GM13976 (cell line): ENCODE data around the gene C5orf63.

Source experiments
- DNase-seq: peaks from one replicate; pipeline ENCODE4 v3.0.0; 2012; ENCODE audit warnings: low spot score
- in situ Hi-C: fragments of 300-500 bp; cut with MboI; formaldehyde crosslinking; loops from one replicate; pipeline ENCODE4 v1.12.0; 2022; ENCODE audit warnings: low sequenced_read_pairs, mixed read lengths, inconsistent platforms; ENCODE audit not compliant: unreplicated experiment
- TF ChIP-seq, protein P1 (sequence below): IDR thresholded peaks from 2 replicates; pipeline ENCODE4 v1.5.1; 2012; ENCODE audit warnings: borderline replicate concordance, mild to moderate bottlenecking; ENCODE audit not compliant: insufficient read depth; ENCODE audit errors: extremely low read depth, missing control alignments, control extremely low read depth

The C5orf63 gene

DNA sequence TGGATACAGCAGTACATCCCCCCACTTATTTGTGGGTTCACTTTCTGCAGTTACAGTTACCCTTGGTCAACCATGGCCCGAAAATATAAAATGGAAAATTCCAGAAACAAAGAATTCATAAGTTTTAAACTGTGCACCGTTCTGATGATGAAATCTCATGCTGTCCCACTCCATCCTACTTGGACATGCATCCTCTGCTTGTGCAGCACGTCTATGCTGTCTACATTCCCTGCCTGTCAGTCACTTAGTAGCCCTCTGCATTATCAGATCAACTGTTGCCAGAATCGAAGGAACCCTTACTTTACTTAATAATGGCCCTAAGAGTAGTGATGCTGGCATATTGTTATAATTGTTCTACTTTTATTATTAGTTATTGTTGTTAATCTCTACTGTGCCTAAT lies 57.6 kb downstream of the C5orf63 start:
- in situ Hi-C loops = no loop called here
- TF ChIP-seq, protein P1, sequence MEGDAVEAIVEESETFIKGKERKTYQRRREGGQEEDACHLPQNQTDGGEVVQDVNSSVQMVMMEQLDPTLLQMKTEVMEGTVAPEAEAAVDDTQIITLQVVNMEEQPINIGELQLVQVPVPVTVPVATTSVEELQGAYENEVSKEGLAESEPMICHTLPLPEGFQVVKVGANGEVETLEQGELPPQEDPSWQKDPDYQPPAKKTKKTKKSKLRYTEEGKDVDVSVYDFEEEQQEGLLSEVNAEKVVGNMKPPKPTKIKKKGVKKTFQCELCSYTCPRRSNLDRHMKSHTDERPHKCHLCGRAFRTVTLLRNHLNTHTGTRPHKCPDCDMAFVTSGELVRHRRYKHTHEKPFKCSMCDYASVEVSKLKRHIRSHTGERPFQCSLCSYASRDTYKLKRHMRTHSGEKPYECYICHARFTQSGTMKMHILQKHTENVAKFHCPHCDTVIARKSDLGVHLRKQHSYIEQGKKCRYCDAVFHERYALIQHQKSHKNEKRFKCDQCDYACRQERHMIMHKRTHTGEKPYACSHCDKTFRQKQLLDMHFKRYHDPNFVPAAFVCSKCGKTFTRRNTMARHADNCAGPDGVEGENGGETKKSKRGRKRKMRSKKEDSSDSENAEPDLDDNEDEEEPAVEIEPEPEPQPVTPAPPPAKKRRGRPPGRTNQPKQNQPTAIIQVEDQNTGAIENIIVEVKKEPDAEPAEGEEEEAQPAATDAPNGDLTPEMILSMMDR = no peak

DNA sequence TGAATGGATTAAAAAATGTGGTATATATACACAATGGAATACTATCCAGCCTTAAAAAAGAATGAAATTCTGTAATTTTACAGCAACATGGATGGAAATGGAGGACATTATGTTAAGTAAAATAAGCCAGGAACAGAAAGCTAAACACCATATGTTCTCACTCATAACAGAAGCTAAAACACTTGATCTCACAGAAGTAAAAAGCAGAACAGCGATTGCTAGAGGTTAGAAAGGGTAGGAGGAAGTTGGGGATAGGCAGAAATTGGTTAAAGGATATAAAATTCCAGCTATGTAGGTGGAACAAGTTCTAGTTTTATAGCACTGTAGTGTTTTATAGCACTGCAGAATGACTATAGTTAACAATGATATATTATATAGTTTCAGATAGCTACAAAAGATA lies 58.7 kb downstream of the C5orf63 start:
- in situ Hi-C loops = no loop called here
- DNase-seq = no peak
- TF ChIP-seq, protein P1 = no peak

More for the DNA sequence above, 57.6 kb downstream of the C5orf63 start:
- DNase-seq = no peak

DNA sequence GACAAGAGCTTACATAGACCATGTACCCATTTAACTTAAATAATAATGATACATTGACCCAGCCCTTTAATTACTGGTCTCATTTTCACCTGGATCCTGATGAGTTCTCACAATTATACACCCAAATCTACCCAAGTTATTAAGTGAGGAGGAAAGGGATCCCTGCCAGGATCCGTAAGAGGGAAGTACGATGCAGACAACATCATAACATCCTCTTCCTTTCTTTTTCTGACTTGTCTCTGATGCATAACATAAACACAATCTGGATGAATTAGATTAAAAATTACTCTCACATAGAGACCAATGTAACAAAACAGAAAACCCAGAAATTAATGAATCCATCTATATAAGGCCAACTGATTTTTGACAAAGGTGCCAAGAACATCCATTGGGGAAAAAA lies 59.9 kb downstream of the C5orf63 start:
- no peak for DNase-seq
- TF ChIP-seq, protein P1 = no peak
- in situ Hi-C loops = no loop called here

DNA sequence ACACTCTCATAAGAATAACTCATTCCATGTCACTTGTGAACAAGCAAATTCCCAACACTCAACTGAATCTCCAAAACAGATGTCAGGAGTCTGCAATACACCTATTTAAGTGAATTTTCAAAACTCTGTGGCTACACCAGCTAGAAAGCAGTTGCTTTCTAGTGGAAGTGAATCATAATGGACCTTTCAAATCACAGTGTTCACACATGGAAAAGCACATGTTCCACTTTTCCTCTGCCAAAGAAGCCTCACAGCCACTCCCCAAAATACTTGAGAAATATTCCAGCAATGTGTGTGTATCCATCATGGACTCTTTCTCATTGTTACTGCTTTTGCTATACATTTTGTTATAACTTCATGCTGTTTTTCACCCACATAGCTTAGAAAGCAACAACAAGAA lies 60.4 kb downstream of the C5orf63 start:
- TF ChIP-seq, protein P1 = no peak
- DNase-seq = no peak
- in situ Hi-C loops = no loop called here

DNA sequence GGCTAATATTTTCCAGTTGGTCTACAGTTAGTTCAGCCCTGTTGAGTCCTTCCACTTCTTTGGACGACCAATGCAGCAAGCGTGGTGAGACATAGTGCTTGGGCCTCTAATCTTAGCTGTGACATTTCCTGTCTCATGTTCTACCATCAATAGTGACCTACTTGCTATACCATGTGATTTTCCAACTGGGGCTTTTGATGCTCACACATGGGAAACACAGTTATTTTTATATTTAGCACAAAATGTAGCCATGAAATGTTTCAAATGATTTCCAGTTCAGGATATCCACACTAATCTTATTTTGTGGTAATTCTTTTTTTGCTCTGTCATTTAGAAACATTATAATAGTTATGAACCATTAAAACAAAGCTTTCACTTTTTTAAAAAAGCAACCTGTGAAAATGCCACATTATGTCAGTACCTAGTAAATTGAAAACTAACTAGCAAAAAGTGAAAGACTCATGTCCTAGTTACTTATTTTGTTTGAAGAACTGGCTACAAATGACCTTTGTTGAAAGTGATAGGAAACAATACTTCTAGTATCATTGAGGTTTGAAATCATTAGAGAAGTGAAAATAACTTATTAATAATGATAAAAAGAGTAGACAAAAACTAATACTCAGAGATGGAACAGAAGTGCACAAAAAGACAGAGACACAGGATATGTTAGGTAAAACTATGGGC lies 61.2 kb downstream of the C5orf63 start:
- TF ChIP-seq, protein P1 = no peak
- DNase-seq = peak; percentile 27
- in situ Hi-C loops = no loop called here

DNA sequence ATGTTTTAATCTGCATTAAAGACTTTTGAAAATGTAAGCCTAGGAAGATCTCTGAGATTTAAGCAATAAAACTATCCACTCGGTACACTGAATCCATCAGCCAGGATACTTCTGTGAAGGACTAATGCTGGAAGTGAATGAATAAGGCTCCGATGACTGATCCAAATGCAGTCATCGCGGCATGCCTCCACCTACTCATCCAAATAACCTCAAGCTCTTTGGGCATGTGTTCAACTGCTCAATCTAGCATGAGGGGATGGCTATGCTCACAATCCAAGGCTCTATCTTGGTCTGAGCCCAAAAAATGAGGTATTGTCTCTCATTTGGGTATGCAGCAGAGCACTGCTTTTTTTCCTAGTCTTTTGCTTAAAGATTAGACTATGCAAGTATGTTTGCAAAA lies 62.1 kb downstream of the C5orf63 start:
- TF ChIP-seq, protein P1 = no peak
- in situ Hi-C loops = no loop called here

More for the DNA sequence above, 62.1 kb downstream of the C5orf63 start:
- DNase-seq = no peak
